Endothelial cell of hepatic sinusoid (primary cell): ENCODE data around the gene MYOM3.

Experiments
- in situ Hi-C: cut with HindIII; loops from 2 replicates; pipeline ENCODE4 v1.10.0; 2017; ENCODE audit warnings: low sequenced_read_pairs

The MYOM3 gene

GRCh38 chr1:24100945-24101737, 10.8 kb downstream of the MYOM3 start:
- in situ Hi-C loops: no loop called here

GRCh38 chr1:24098943-24099638, 12.8 kb downstream of the MYOM3 start:
- in situ Hi-C loops: no loop called here

- in situ Hi-C loops: no loop called here
Measured at GRCh38 chr1:24098102-24098501, 13.8 kb downstream of the MYOM3 start.

- in situ Hi-C loops: no loop called here
Measured at GRCh38 chr1:24097663-24098062, 14.3 kb downstream of the MYOM3 start.

DNA sequence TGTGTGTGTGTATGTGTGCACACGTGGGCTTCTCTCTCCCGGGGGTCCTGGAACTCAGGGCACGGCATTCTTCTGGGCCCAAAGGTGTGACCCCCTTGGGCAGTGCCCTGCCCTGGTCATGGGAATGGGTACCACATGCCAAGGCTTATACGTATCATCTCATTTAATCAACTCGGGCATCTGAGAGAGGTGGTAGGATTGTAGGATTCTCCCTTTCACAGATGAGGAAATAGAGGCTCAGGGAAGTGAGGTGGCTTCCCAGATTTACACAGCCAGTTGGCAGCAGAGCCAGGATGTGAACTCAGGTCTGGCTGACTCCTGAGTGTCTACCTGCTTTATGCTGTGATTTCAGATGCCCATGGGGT, 15.2 kb downstream of the MYOM3 start:
- in situ Hi-C loops: no loop called here

DNA sequence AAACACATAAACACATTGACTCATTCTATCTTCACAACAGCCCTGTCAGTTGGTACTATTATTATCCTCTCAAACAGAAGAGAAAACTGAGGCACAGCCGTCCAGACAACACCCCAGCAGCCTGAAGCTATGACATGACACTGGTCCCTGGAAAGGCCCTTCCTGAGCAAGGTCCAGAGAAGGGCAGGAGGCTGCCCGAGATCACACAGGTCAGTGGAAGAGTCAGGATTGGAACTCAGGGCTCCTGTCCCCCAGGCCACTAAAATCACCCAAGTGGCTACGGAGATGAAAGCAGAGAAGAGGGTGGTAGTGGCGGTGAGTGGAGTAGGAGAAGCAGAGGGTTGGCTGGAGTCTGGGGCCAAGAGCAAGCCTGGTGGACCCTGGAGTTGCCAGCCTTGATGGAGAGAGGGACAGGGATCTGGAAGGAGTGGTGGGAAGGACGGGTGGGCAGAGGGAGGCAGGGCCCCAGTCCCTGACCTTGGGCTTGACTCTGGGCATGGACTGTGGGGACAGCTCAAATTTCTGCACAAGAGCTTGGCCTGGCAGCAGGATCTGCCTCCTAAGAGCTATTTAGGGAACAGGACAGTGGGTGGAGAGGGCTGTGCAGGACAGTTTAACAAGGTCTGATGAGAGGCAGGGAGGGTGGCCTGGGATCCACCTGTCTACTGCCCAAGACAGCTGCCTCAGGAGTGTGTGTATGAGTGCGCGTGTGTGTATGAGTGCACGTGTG, 15.8 kb downstream of the MYOM3 start:
- in situ Hi-C loops: no loop called here

DNA sequence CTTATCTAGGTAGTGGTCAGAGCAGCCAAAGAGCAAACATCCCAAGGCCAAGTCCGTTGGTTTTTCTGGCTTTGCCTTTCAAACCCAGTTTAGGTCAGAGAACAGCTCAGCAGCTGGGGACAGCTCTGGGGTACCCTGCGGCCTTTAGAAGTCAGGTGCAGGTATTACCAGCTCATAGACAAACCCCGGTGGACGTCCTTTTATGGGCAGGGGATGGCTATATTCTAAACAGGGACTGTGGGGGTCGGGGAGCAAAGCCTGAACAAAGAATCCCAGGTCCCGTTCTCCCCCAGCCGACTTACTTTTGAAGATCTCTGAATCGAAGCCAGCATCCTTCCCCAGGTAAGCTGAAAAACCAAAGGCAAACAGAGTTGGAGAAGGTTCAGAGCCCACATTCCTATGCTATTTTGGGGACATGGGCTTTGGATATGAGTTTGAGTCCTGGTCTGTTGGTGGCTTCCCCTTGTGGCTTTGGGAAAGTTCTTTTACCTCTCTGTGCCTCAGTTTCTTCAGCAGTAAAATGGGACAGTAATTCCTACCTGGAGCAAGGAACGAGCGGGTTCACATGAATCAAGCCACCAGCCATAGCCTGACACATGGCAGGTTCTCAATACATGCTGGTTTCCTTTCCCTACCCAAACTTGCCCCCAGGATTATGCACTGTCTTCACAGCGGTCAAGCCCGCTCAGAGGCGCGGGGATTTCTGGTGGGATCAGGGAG, 16.6 kb downstream of the MYOM3 start:
- in situ Hi-C loops: no loop called here

- in situ Hi-C loops: no loop called here
Measured at GRCh38 chr1:24094554-24094953, 17.4 kb downstream of the MYOM3 start.

GRCh38 chr1:24093732-24094131, 18.2 kb downstream of the MYOM3 start:
- in situ Hi-C loops: no loop called here

- in situ Hi-C loops: no loop called here
Measured at GRCh38 chr1:24092979-24093378, 19.0 kb downstream of the MYOM3 start.

DNA sequence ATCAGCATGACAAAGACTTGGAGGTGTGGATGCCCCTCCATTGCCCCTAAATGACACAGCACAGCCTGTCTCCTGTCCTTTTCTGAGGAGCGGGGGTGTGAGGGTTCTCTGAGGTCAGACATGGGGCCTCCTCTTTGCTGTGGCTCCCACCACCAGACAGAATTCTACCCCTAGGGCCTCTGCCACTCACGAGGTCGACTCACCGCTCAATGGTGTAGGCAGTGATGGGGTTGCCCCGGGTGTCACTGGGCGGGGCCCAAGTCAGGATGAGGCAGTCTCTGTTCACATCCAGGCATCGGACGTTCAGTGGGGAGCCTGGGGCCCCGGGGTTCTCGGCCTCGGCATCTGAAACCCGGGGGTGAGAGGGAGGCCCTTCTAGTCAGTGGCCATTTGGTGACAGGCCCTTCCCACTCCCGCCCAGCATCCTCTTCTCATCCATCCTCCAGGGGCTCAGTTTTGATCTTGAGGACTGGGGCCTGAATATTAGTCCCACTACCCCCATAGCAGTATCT, 19.9 kb downstream of the MYOM3 start:
- in situ Hi-C loops: no loop called here

DNA sequence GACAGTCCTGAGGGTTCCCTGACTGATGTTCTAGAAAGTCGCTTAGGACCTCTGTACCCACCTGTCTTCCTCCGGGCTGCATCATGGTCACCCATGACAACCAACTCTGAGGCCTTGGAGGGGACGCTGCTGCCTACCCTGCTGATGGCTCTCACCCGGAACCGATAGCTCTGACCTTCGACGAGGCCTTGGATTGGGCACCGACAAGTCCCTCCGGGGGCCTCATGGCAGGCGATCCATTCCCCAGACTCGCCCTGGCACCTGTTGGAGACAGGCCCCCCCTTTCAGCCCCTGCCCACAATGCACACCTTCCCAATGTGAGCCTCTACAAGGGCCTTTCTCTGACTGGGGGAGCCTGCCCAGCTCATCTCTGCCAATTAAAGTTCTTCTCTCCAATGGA, 21.2 kb downstream of the MYOM3 start:
- in situ Hi-C loops: no loop called here

DNA sequence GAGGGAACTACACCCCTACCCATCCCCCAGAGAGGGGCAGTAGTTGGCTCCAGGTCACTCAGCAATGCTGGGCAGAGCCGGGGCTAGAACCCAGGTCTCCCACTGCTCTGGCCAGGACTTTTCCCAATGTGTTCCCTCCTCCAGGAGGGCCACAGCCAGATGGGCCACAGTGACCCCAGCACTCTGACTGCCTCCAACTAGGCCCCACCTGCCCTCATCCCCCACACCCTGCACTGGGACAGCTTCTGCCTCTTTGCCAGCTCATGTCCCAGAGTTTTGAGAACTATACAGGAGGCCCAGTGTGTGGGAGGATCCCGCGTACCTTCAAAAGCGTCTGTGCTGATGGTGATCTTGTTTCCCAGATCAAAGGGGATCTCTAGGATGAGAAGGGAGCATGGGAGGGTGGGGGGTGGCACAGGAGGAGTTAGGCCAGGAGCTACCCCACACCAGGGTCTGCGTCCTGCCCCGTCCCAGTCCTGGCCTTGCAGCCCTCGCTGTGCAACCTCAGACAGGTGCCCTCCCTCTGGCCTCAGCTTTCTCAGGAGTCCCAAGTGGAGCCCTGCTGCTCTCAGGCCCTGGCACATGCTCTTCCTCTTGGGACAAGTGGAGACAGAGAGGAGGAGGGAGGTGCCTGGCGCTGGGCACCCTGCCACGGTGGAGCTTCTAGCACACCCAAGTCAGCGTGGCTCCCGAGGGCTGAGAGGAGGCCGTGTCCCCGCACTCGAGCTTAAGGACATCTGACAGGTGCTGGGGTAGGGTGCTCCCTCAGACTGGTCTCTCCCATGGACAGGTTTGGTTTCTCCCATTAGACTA, 22.0 kb downstream of the MYOM3 start:
- in situ Hi-C loops: loop anchor here (10.0 kb wide), 1 partner anchor 65 kb away; no protein-coding TSS in a partner anchor

- in situ Hi-C loops: loop anchor here (10.0 kb wide), 1 partner anchor 64 kb away; no protein-coding TSS in a partner anchor
Measured at GRCh38 chr1:24089027-24089742, 22.8 kb downstream of the MYOM3 start.

GRCh38 chr1:24086466-24086865, 25.5 kb downstream of the MYOM3 start:
- in situ Hi-C loops: loop anchor here (10.0 kb wide), 1 partner anchor 62 kb away; no protein-coding TSS in a partner anchor

- in situ Hi-C loops: loop anchor here (10.0 kb wide), 1 partner anchor 61 kb away; no protein-coding TSS in a partner anchor
Measured at GRCh38 chr1:24085546-24085945, 26.4 kb downstream of the MYOM3 start.

DNA sequence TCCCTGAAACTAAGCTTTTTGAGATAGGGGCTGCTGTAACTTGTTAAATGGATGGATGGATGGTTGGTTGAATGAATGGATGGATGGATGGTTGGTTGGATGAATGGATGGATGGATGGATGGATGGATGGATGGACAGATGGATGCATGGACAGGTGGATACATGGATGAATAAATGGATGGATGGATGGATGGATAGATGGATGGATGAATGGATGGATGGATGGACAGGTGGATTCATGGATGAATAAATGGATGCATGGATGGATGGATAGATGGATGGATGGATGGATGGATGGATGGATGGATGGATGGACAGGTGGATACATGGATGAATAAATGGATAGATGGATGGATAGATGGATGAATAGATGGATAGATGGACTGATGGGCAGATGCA, 26.9 kb downstream of the MYOM3 start:
- in situ Hi-C loops: loop anchor here (10.0 kb wide), 1 partner anchor 60 kb away; no protein-coding TSS in a partner anchor

- in situ Hi-C loops: loop anchor here (5.0 to 10.0 kb wide), 2 partner anchors 33 to 59 kb away; no protein-coding TSS in a partner anchor
Measured at GRCh38 chr1:24084050-24084449, 27.9 kb downstream of the MYOM3 start.

GRCh38 chr1:24082372-24082771, 29.6 kb downstream of the MYOM3 start:
- in situ Hi-C loops: loop anchor here (5.0 to 10.0 kb wide), 2 partner anchors 35 to 58 kb away; no protein-coding TSS in a partner anchor
